SK-N-MC (cell line): Measurements from ENCODE around the gene EPB41L4B.
"Not testable (repeated sequence)": the region's sequence is repeated elsewhere in the genome, so short reads cannot be mapped to it uniquely, and the experiment has no call there.

Source experiments
- DNase-seq: peaks from one replicate; pipeline ENCODE4 v3.0.0-alpha.2; 2011; ENCODE audit warnings: low read depth, low spot score
- H3K27ac ChIP-seq: fragments of 200-600 bp; sonication (generic); 2 replicates; pipeline ENCODE4 v1.5.1; 2016; ENCODE audit warnings: mixed run types
- H3K36me3 ChIP-seq: fragments of 200-600 bp; sonication (generic); 2 replicates; pipeline ENCODE4 v1.6.1; 2017; ENCODE audit warnings: antibody characterized with exemption, low read length, mixed read lengths; ENCODE audit not compliant: insufficient read depth
- H3K4me3 ChIP-seq: fragments of 200-600 bp; sonication (generic); 2 replicates; pipeline ENCODE4 v1.5.1; 2016
- H3K9ac ChIP-seq: fragments of 200-600 bp; sonication (generic); 2 replicates; pipeline ENCODE4 v1.8.0; 2017; ENCODE audit warnings: mixed run types, mixed read lengths; ENCODE audit not compliant: insufficient read length
- H3K9me3 ChIP-seq: fragments of 200-600 bp; sonication (generic); 2 replicates; pipeline ENCODE4 v1.6.1; 2017; ENCODE audit warnings: low read depth, mild to moderate bottlenecking, antibody characterized with exemption, low read length, moderate library complexity, mixed read lengths
- EZH2 ChIP-seq: fragments of 200-600 bp; sonication (generic); IDR thresholded peaks from one replicate; pipeline ENCODE4 v1.6.1; 2017; ENCODE audit warnings: antibody characterized with exemption
- FOXP2 ChIP-seq: optimal IDR thresholded peaks from 2 replicates; pipeline ENCODE3; 2011; ENCODE audit warnings: mild to moderate bottlenecking, moderate library complexity; ENCODE audit not compliant: insufficient read depth; ENCODE audit errors: extremely low read length, control extremely low read depth
- POLR2AphosphoS5 ChIP-seq: IDR thresholded peaks from 2 replicates; pipeline ENCODE4 v1.6.1; 2012; ENCODE audit warnings: mild to moderate bottlenecking, low read depth, low read length, borderline replicate concordance

EPB41L4B gene

DNA sequence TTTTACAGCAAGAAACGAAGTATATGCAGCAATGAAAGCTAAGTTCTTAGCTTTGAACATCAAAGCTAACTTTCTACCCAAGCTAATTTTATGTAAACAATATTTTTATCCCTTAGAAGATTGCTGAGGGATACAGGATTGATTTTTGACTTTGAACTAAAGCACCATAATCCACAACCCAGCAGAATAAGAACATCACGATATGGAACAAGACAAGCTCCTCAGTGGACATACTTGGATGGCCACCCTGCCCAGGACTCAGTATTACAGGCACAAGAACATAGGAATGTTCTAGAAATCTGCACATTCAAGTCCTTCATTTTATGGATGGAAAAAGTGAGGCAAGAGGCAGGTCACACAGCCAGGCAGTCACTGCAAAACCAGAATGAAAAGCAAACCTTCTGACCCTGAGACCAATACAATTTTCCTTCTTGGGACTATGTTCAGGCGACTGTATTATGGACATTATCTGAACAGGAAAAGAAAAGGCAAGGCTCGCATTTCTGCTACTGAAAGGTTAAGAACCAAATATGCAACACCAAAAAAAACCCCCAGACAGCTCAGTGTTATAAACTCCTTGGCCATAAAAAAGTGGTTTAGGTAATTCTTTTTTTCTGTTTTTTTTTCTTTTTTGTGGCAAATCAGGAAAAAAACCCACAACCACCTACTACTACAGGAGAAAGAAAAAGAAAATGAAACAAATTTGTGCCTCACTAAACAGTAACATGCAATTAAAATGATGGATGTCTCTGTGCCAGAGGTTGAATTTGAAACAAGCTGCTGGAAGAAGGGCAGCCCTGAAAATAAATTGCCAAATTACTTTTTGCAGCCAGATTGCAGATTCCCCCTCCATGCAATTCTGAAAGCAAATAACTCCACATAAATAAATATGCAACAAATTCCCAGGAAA, 25.4 kb downstream of the EPB41L4B start:
- H3K9me3 ChIP-seq, result no peaks in the 10 kb centered on the region
- no peak for DNase-seq
- H3K36me3 ChIP-seq, result no peaks in the 10 kb centered on the region
- H3K4me3 ChIP-seq, result no peak overlapping the region
- H3K27ac ChIP-seq, result no peak overlapping the region
- TF ChIP-seq EZH2, result no peak
- no peak for TF ChIP-seq FOXP2
- no peak overlapping the region for H3K9ac ChIP-seq

DNA sequence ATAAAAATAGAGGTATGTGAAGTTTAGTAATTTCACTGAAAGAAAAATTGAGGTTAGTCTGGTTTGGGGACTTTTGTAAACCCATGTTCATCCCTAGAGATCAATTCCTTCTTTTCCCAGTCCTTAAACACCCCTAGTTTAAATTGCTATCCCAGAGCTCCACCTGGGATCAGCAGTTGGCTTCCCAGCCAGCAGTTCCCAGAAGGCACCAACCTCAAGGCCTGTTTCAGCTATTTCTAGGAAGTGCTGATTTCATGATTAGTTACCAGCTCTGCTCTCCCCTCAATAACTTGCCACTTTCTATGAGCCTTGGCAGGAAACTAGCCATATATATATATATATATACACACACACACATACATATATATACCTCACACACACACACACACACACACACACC, 30.5 kb downstream of the EPB41L4B start:
- Histone ChIP-seq H3K36me3 (no peaks in the 10 kb centered on the region), H3K9me3 (no peaks in the 10 kb centered on the region), H3K4me3 (no peak overlapping the region), H3K27ac (no peak overlapping the region), H3K9ac (no peak overlapping the region)
- no peak for DNase-seq
- TF ChIP-seq POLR2AphosphoS5 (no peak), FOXP2 (no peak)

DNA sequence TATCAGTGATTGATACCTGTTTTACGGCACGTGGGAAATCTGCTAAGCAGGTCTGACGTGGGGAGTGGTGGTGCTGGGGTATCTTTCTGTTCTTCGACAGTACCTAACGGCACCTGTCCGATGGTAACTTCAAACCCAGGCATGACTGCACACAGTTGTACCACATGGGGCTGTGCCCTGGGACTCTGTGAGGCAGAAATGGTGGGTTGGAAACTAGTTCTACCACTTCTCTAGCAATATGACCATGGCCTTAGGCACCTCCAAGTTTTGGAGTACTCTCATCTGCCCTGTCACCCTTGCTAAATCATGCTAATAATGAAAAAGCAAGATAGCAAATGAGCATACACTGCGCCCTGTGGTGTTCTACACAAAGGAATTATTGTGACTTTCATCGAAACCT, 30.9 kb downstream of the EPB41L4B start:
- H3K27ac ChIP-seq, result no peak overlapping the region
- H3K4me3 ChIP-seq, result no peak overlapping the region
- no peak for DNase-seq
- no peaks in the 10 kb centered on the region for H3K36me3 ChIP-seq
- no peak for TF ChIP-seq EZH2
- TF ChIP-seq FOXP2, result no peak
- TF ChIP-seq POLR2AphosphoS5, result no peak
- H3K9ac ChIP-seq, result no peak overlapping the region
- H3K9me3 ChIP-seq, result no peaks in the 10 kb centered on the region

DNA sequence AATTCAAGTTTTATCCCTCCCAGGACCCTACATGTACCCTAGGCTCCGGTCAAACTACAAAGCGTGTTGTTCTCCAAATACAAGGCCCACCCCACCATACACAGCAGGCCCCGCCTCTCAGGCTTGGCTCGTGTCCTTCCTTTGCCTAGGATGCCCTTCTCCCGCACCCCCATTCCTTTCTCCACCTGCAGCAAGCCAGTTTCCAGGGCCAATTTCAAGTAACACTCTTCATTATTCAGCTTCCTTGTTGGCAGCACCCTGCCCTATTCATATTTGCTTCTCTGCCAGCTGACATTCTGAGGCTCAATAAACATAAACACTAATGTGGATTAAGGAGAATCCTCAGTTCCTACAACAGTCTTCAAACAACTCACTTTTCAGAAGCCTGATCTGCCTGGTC, 31.7 kb downstream of the EPB41L4B start:
- no peak overlapping the region for H3K9ac ChIP-seq
- TF ChIP-seq FOXP2 (no peak), EZH2 (no peak), POLR2AphosphoS5 (no peak)
- no peaks in the 10 kb centered on the region for H3K36me3 ChIP-seq
- no peak overlapping the region for H3K27ac ChIP-seq
- no peaks in the 10 kb centered on the region for H3K9me3 ChIP-seq
- no peak overlapping the region for H3K4me3 ChIP-seq
- no peak for DNase-seq

DNA sequence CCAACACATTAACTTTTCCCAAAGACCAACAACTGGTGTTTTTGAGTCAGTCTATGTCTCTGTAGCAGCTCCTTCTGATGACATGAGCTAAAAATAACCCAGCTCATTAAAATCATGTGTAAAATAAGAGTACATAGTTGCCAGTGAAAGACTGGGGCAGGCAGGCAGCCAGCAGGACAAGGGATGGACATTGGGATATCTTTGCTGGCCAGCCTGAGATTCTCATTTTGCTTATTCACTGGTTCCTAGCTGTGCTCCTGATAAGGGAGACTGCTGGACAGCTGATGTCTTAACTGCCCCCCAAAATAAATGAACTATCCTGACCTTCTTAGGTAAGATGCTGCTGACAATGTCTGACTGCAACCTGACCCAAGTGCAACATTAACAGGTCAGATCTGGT, 33.9 kb downstream of the EPB41L4B start:
- no peak for DNase-seq
- no peaks in the 10 kb centered on the region for H3K9me3 ChIP-seq
- TF ChIP-seq POLR2AphosphoS5 (no peak), EZH2 (no peak), FOXP2 (no peak)
- H3K9ac ChIP-seq, result no peak overlapping the region
- H3K4me3 ChIP-seq, result no peak overlapping the region
- H3K36me3 ChIP-seq, result no peaks in the 10 kb centered on the region
- H3K27ac ChIP-seq, result no peak overlapping the region

DNA sequence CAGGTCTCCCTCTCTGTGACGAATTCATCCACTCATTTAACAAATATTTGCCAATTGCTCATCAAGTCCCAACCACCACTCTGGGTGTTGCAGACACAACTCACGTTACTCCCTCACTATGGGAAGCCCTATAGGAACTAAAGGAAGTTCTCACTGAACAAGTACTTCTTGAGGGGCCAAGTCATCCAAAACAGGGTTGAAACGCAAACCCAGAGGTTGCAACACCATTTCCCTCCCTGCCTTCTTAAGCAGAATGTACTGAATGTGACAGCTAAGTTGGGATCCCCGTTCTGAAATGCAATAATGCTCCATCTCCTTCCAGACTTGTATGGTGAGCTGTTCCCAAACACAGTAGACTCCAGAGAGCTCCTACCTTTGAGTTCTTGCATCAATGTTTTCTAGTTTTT, 34.3 kb downstream of the EPB41L4B start:
- no peak overlapping the region for H3K4me3 ChIP-seq
- TF ChIP-seq EZH2, result no peak
- no peak for TF ChIP-seq FOXP2
- TF ChIP-seq POLR2AphosphoS5, result no peak
- H3K9ac ChIP-seq, result no peak overlapping the region
- no peak for DNase-seq
- no peaks in the 10 kb centered on the region for H3K36me3 ChIP-seq
- H3K27ac ChIP-seq, result no peak overlapping the region
- H3K9me3 ChIP-seq, result no peaks in the 10 kb centered on the region

DNA sequence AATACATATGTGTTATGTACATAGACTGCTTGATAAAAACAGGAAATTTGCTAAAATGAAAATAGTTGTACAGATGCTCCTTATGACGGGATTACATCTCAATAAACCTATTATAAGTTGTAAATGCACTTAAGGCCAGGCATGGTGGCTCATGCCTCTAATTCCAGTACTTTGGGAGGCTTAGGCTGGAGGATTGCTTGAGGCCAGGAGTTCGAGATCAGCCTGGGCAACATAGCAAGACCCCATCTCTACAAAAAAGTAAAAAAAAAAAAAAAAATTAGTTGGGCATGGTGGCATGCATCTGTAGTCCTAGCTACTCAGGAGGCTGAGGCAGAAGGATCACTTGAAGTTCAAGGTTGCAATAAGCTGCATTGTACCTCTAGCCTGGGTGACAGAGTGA, 37.2 kb downstream of the EPB41L4B start:
- not testable (repeated sequence) for DNase-seq, H3K4me3 ChIP-seq, H3K36me3 ChIP-seq, H3K9ac ChIP-seq, H3K9me3 ChIP-seq, H3K27ac ChIP-seq

DNA sequence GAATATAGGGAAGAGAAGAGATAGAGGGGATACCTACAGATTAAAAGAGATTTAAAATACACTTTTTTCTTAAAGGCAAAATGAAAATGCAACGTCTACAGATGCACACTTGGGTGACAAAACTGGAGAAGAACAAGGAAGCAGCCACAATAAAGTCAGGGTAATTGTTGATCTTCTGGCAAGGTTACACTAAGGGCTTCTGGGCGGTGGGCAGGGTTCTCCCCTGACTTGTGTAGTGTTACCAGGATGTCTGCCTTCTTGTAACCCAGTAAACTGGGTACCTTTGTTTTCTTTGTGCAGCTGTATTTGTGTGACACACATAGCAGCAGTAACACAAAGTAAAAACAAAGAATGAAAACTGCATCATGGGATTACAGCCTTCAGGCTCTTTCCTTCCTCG, 37.8 kb downstream of the EPB41L4B start:
- no peak overlapping the region for H3K27ac ChIP-seq
- no peak overlapping the region for H3K4me3 ChIP-seq
- no peak for TF ChIP-seq POLR2AphosphoS5
- TF ChIP-seq EZH2, result no peak
- no peak for TF ChIP-seq FOXP2
- no peaks in the 10 kb centered on the region for H3K9me3 ChIP-seq
- H3K9ac ChIP-seq, result no peak overlapping the region
- DNase-seq, result no peak
- H3K36me3 ChIP-seq, result no peaks in the 10 kb centered on the region

DNA sequence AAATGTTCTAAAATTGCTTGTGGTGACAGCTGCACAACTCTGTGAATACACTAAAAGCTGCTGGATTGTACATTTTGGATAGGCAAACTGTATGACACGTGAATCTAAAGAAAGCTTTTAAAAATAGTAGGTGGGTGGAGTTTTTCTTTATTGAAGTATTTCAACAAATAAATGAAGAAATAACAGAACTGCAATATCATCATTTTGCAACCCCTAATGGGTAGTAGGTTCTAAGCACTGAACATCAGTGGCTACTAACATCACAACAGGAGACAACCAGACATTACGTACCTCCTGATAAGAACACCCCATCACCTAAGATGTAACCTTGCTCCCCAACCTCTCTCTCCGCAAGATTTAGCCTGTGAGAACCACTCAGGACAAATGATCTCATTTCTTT, 38.6 kb downstream of the EPB41L4B start:
- no peaks in the 10 kb centered on the region for H3K36me3 ChIP-seq
- no peak overlapping the region for H3K4me3 ChIP-seq
- H3K9ac ChIP-seq, result no peak overlapping the region
- H3K9me3 ChIP-seq, result no peaks in the 10 kb centered on the region
- TF ChIP-seq FOXP2, result no peak
- no peak for TF ChIP-seq POLR2AphosphoS5
- no peak for TF ChIP-seq EZH2
- H3K27ac ChIP-seq, result no peak overlapping the region
- no peak for DNase-seq
